Measurements from ENCODE around the gene TFPI2. TPM values are rescaled to one million over a fixed set of nuclear protein-coding genes. Genes with fewer than 3 reads are reported as not detected.

Gene TFPI2
- total RNA-seq, 1 experiment from 2014 or later, result 4.4 TPM

- Histone ChIP-seq H2BK5ac (ENCODE audit: insufficient read length, low read length) (no peak overlapping the region), H3K18ac (ENCODE audit: insufficient read length, low read depth, low read length) (no peak overlapping the region), H2BK12ac (ENCODE audit: insufficient read length, low read depth, low read length) (no peak overlapping the region), H2BK20ac (ENCODE audit: low read depth, low read length, poor library complexity, severe bottlenecking) (no peak overlapping the region), H3K4me1 (ENCODE audit: insufficient read depth, low read length) (no peaks in the 10 kb centered on the region), H3K27me3 (ENCODE audit: insufficient read depth, low read length) (no peaks in the 10 kb centered on the region), H3K9me3 (ENCODE audit: control insufficient read depth, low read depth, low read length) (no peaks in the 10 kb centered on the region), H3K23me2 (ENCODE audit: insufficient read length, low read depth, low read length, poor library complexity, severe bottlenecking) (no peaks in the 10 kb centered on the region), H3K56ac (ENCODE audit: insufficient read length, low read depth, low read length) (no peak overlapping the region), H2AFZ (ENCODE audit: low read length) (no peak overlapping the region), H4K8ac (replicated peaks; ENCODE audit: insufficient read length, low read depth, low read length) (no peak overlapping the region), H2AK5ac (ENCODE audit: insufficient read length, low read length) (no peak overlapping the region), H3K79me2 (ENCODE audit: insufficient read depth, low read length) (no peaks in the 10 kb centered on the region), H3K79me1 (ENCODE audit: insufficient read depth, low read depth, low read length, poor library complexity, severe bottlenecking) (no peaks in the 10 kb centered on the region), H3K27ac (ENCODE audit: insufficient read length, low read depth, low read length) (no peak overlapping the region), H2BK15ac (ENCODE audit: low read depth, low read length) (no peak overlapping the region), H4K91ac (ENCODE audit: insufficient read length, low read depth, low read length) (no peak overlapping the region), H3K14ac (ENCODE audit: insufficient read depth, low read length) (no peak overlapping the region), H3K23ac (ENCODE audit: insufficient read length, low read depth, low read length) (no peak overlapping the region), H3K4me2 (ENCODE audit: insufficient read depth, insufficient read length, low read length) (no peak overlapping the region), H4K5ac (ENCODE audit: insufficient read length, low read depth, low read length) (no peak overlapping the region), H3T11ph (ENCODE audit: low read length) (no peak overlapping the region), H3K4ac (ENCODE audit: low read depth, low read length) (no peak overlapping the region), H3K9ac (ENCODE audit: extremely low read depth, insufficient read length, low read length) (no peak overlapping the region), H4K20me1 (ENCODE audit: control insufficient read depth, insufficient read depth, insufficient read length) (no peaks in the 10 kb centered on the region), H2BK120ac (ENCODE audit: low read depth, low read length, poor library complexity, severe bottlenecking) (no peak overlapping the region)
- WGBS (ENCODE audit: extremely low coverage, insufficient read length, low lambda C conversion rate), result no CpG with 5 or more reads among the region's 1 CpG
- no peak for TF ChIP-seq CTCF (conservative IDR thresholded peaks at IDR 0.05)
- Mint-ChIP-seq H3K9me3 (no peaks in the 10 kb centered on the region), H3K27me3 (ENCODE audit: low read depth) (no peaks in the 10 kb centered on the region), H3K4me3 (no peak overlapping the region), H3K36me3 (ENCODE audit: insufficient read depth in 1 of 3, low read depth in 3 of 3) (no peaks in the 10 kb centered on the region), H3K27ac (no peak overlapping the region), H3K4me1 (peaks cover 3 to 5% of the 10 kb centered on the region in 2 experiments; a peak in 3 of 4 replicates)
- DNase-seq, result no peak
Measured at GRCh38 chr7:93843260-93843659, 47.3 kb downstream of the TFPI2 start.
